ENCODE data around the gene FGF4.

Gene FGF4, protein sequence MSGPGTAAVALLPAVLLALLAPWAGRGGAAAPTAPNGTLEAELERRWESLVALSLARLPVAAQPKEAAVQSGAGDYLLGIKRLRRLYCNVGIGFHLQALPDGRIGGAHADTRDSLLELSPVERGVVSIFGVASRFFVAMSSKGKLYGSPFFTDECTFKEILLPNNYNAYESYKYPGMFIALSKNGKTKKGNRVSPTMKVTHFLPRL

DNA sequence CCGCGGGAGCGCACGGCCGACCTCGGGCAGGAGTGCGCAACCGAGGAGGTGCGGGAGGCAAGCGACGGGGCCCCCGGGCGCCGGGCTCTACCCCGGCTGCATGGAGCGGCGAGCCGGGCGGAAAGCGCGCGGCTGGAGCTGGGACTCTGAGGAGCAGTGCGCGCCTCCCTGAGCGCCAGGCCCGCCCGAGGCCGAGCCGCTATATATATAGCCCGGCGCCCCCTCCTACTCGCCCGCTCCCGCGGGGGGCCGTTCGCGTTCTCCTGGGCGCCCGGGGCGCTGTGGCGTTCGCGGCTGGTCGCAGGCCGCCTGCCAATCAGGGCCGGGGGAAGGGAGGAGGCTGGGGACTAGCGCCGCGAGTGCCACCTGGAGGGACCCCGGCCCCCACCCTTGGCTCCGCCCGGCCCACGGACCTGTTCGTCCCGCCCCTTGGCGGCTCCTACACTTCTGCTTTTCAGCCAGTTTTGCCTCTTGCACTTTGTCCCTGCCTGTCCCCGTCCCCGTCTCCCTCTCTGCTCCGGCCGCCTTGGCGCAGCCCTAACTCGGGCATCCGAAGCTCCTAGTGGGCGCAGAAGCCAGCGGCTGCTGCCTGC is at the start of gene FGF4:
Gene FGF4, minus strand, starts transcription at position 179 of the 593 bp plus-strand sequence. CDS start 257 bp downstream, outside the sequence.
- no peak for DNase-seq

DNA sequence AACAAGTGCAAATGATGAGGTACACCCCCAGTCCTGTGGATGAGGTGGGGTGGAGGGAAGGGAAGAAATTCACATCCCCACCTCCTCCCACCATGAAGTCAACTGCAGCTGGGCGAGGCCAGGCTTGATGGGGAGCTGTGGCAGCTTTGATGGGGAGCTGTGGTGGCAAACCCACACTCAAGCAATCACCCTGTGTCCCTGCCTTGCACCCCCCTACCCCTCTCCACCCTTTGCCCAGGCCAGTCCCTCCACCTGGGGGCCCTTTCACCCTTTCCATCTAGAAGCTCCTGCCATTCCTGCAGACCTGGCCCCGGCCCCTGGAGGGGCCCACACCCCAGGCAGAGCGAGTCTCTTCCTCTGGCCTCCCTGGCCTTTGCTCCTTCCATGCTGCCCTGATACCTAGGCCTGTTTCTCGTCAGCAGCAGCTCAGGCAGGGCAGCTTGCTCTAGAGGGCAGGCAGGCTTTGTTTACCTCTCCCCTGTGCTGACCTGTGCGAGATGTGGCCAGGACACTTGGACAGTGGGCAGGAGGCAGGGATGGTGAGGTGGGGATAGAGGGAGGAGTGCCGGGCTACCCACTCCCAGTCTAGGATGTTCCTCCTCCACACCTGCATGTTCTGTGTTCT is 48.6 kb upstream of the FGF4 start:
- no peak for DNase-seq

DNA sequence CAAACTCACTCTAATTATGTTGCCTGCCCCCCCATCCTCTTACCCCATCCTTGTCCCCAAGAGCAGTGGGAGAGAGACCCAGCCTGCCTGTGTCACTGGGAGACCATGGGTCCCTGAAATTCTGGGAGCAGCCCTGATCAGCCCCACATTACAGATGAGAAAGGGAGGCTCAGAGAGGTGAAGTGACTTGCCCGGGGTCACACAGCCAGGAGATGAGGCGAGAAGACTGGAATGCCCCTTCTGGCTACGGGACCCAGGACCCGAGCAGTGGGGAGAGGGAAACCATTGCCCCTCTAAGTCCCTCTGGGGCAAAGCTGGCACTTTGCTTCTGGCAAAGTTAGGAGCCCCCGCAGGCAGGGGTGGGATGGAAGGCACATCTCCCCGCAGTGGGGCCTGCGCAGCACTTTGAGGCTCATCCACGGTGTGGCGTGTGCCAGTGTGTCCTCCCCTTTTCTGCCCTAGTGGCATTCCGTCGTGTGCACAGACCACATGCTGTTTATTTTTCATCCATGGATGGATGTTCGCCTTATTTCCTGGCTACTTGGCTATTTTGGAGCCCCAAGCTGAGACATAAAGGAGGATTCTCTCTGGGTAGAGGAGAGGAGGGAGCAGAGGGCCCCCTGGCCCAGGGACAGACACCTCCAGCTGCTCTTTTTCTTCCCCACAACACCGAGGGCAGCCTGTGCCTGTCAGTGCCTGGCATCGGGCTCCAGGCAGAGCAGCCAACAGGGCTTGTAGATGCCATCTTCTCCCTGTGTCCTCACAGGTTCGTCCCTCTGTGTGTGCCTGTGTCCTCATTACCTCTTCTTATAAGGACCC is 47.7 kb upstream of the FGF4 start:
- DNase-seq, result no peak

DNA sequence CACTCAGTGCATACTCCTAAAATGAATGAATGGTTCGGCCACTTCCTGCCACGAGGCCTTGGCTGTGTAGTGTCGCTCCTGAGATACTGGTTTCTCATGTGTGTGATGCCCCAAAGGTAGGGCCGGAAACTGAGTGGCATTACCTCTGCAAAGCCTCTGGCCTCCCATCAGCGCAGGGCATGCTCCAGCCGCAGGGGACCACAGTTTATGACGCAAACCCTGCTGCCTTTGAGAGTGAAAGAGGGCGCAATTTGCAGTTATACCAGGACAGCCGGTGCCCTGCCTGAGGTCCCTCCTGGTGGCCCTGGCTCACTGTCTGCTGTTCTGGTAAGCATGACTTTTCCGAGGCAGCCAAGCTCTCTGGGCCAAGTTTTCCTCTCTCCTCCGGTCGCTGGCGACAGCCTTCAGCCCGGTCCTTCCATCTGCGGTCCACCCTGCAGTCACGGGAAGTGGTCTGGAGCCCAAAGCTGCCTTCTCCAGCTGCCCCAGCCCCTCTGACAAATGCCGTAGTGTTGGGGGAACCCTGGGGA is 46.4 kb upstream of the FGF4 start:
- no peak for DNase-seq

DNA sequence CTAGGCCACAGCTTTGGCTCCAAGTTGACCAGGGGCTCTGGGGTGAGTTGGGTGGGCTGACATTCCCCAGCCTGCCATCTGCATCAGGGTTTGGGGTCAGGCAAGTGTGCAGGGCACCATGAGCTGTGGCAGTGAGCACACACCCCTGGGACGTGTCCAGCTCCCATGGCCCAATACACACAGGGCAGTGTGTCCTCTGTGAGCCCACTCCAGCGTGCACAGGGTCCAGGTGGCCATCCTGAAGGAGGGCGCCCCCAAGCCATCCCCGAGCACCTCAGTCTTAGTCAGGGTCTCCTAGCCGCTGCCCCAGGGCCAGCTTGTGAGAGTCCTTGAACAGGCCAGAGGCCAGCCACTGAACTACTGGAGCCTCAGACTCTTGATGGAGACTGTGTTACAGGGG is 45.3 kb upstream of the FGF4 start:
- DNase-seq, result no peak

DNA sequence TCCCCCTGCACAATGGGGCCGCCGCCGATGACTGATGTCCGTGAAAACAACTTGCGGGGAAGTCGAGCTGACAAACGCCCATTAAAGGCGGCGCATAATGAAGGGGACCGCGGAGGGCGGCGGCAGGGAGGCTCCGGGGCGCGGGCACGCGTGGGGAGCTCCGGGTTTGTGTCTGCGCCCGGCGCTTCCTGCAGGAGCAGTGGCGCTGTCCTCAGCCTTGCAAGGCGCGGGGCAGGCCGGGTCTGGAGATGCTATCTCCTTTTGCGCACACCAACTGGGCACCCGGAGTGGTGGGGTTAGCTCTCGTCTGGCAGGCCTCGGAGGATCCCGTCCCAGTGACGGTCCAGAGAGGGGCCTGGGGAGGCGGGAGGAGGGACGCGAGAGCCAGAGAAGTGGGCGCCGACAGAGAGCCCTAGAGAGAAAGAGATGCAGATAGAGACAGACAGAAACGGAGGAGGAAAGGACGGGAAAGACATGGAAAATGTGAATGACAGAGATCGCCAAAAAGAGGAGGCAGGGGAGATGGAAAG is 44.5 kb upstream of the FGF4 start:
- DNase-seq, result no peak

DNA sequence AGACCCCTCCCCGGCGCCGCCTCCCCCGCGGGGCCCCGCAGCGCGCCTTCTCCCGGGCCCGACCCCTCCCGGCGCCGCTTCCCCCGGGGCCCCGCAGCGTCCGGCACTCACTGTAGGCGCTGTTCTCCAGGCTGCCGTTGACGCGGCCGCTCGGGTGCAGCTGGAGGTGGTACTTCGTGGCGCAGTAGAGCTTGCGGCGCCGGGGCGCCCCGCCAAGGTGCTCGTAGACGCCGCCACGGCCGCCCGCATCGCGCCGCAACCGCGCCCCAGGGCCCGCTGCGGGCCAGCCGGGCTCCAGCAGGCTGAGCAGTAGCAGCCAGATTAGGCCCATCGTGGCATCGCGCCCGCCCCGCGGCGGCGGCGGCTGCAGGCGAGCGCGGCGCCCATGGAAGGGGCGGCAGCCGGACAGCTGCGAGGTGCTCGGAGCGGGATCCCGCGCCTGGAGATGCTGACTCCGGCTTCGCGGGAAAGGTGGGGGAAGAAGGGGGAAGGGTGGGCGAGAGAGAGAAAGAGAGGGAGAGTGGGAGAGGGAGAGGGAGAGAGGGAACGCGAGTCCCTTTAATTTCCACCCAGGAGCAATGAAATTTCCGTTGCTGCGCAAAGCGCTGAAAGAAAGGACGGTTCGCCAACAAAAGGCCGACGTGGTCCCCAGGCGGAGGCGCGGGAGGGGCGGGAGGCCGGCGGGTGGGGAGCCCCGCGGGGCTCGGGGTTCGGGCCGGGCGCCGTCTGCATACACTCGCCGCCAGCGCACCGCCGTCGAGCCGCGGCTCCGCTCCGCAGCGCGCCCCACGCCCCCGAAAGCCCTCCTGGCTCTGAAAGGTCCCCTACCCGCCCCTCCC is 43.7 kb upstream of the FGF4 start, which contains the start of gene FGF3:
Gene FGF3, minus strand, starts transcription at position 814 of the 839 bp plus-strand sequence. Its CDS starts 483 bp downstream, at position 331.
- no peak for DNase-seq

DNA sequence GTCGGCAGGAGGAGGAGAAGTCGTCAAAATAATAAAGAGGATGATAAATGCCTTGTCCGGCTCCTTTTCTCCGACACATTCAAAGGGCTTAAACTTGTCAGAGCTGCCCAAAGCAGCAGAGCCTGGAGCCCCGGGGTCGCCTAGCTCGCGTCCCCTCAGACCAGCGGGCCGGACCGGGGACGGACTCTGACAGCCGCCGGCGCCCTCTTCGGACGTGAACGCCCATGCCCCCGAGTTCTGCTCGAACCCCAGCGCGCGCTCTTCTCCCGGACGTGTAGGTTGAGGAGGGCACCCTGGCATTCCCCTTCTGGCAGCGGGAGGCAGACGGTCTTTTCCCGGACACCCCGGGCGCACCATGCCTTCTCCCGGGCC is 43.1 kb upstream of the FGF4 start:
- DNase-seq, result no peak

DNA sequence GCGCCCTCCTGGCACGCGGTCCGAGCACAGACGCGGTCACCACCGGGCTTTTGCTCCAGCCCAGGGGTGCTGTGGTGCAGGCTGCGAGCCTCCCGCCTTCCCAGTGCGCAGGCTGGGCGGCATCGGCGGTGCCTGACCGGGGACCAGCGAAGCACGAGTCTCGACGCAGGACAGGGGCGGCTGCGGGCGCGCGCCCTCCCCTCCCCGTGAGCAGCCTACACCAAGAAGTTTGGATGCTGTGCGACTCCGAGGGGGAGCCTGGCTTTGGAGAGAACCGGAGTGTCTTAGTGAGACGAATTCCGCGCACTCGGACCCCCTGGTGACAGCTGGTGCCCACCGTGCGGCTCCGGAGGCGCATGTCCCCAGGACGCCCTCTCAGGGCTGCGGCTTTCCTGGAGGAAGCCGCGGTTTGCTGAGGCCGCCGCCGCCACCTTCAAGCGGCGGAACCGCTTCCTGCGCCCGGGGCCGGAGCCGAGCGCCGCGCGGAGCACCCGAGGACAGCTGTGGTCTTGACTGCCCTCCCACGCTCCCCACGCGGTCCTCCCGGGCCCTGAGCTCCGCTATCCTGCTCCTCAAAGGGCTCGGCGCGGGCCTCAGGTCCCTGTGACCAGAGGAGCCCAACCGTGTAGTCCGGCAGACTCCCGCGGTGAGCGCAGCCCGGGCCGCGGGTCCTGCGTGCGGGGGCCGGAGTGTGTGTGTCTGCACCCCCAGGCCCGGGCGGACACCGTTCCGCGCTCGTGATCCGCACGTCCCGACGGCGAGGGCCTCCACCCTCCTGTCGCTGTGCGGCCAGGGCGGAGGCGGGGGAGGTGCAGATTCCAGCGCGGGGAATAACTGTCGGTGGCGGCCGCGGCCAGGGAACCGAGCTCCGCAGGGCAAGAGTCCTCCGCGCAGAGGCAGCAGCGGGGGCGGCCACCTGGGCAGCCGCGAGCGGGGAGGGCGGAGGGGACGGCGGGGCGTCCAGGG is 42.4 kb upstream of the FGF4 start:
- no peak for DNase-seq

DNA sequence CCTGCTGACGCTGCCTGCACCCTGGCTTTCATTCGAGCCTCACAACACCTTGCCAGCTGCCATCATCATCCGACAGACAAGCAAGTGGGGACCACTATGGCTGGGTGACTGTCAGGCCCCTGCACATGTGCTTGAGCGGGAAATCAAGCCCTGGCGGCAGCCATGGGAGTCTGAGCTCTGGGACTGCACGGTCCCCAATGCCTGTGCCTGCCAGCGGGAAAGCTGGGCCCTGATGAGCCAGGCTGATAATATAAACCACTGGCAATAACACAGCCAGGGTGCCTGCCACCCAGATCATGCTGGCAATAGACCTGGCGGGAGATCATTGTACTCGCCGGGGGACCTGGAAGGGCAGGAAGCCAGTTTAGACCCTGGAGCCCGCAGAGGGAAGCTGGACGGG is 41.5 kb upstream of the FGF4 start:
- DNase-seq, result no peak

DNA sequence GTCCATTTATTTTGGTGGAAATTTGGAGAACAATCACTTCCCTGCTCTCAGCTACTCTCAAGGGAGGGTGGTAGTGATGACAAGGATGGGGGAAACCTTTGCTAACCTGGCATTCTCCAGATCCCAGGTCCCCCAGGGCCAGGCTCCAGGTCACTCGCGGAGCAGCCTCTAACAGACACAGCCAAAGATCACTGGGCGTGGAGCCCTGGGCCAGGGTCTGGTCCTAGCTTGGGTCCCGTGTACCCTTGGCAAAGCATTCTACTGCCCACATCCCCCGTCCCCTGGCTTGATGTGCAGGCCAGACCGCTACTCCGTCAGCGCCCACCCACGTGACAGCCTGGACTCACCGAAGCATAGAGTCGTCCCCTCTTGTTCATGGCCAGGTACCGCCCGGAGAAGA is 40.8 kb upstream of the FGF4 start:
- DNase-seq, result no peak

DNA sequence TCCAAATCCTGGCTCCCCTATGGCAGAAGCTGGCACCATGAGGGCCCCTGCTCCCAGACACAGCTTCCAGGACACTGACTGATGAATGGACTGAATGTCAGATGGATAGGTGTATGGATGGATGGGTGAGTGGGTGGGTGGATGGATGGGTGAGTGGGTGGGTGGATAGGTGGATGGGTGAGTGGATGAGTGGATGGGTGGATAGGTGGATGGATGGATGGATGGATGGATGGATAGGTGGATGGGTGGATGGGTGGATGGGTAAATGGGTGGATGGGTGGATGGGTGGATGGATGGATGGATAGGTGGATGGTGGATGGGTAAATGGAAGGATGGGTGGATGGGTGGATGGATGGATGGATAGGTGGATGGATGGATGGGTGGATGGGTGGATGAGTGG is 39.8 kb upstream of the FGF4 start:
- DNase-seq, result no peak

DNA sequence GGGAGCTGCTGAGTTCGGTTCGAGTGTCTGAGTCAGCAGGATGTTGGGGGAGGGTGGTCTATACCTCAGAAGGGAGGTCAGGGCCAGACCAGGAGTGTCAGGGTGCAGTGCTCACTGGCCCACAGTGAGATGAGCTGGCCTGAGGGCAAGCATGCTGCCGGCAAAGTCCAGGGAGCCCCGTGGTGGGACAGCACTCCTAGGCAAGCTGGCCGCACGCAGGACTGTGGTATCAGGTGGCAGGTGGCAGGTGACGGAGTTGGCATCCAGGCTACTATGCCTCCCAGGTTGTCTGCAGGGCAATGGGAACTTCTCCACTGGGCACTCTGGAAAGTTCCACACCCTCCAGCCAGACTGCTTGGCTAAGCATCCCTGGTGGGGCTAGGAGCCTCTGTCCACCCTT is 39.3 kb upstream of the FGF4 start:
- no peak for DNase-seq

DNA sequence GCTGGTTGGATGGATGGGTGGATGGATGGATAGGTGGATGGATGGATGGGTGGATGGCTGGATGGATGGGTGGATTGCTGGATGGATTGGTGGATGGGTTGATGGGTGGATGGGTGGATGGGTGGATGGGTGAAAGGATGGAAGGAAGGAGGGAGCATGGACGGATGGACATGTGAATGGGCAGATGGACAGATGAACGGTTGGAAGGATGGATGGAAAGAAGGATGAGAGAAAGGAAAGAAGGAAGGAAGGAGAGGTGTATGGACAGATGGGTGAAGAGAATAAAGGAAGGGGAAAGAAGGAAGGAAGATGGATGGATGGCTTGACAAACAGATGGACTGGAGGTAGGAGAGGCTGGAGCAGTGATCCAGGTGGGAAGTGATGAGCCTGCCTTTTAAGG is 38.7 kb upstream of the FGF4 start:
- no peak for DNase-seq

DNA sequence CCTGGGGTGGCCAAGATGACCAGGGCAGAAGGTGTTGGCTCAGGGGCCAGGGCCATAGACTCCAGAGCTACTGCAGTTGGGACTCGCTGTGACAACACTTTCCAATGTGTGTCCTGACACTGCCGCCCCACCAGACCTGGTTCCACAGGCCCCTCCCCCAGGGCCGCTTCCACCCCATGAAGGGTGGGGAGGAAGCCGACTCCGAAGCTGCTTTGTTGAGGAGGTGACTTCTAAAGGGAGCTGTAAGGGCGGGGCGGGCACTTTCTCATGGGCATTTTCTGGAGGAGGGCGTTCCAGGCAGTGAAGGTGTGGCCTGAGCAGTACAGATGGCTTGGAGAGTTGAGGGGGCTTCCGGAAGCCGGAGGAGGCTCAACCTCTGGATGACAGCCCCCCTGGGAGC is 37.8 kb upstream of the FGF4 start:
- DNase-seq, result no peak

DNA sequence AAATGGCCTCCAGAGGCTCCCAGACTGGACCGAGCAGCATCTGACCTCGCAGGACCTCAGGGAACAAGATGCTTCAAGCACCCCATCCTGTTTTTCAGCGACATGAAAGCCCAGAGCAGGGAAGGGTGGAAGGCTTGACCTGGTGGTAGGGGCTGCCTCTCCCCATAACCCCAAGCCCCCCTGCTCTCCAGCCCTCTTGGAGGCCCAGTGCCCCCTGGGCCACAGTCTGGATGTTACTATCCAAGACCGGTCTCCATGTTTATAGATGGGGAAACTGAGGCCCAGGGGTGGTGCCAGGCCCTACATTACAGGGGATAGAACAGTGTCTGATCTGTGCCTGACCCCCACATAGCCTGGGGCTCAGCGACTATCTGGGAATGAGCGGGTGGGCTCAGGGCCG is 37.1 kb upstream of the FGF4 start:
- DNase-seq, result no peak

DNA sequence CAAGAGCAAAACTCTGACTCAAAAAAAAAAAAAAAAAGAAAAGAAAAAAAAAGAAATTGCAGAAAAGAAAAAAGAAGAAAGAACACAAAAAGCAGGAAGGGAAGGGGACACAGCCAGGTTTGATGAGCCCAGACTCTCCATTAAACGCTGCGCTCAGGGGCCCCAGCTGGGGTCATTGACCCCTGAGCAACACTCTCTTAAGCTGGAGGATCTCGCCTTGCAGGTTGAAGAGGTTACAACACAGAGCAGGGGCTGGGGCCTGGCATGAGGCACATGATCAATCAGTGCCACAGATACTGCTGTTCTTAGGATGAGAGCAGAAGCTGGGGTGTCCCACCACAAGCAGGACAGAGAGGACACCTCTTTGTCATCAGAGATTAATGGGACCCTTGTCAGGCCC is 36.3 kb upstream of the FGF4 start:
- DNase-seq, result no peak

DNA sequence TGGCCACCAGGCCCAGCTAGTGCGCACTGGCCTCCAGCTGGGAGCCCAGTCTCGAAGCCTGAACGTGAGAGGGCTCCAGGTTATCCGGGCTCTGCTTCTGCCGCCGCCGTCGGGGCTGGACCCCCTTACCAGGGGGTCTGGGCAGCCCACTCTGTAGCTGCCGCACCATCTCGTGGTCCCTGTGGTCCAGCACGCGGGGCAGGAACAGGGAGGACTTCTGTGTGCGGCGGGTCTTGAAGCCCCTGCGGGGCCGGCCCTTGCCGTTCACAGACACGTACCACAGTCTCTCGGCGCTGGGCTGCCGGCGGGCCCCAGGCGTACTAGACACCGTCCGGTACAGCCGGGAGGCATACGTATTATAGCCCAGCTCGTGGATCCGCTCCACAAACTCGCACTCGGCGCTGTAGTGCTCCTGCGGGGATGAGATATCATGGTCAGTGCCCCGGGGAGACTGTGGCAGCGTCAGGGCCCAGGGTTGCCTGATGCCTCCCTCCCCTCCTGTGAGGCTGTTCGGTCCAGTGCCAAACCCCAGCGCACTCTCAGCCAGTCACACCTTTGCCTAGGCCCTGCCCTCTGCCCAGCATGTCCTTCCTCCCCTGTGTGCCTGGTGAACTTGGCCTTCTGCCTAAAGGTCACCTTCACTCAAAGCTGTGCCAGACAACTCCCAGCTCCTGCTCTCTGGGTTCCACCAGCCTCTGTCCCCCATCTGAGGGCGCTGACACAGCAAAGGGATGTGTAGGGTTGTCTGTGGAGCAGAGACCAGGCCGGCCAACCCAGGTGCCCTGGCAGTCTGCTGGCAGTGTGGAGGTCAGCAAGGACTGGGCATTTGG is 35.4 kb upstream of the FGF4 start:
- no peak for DNase-seq

DNA sequence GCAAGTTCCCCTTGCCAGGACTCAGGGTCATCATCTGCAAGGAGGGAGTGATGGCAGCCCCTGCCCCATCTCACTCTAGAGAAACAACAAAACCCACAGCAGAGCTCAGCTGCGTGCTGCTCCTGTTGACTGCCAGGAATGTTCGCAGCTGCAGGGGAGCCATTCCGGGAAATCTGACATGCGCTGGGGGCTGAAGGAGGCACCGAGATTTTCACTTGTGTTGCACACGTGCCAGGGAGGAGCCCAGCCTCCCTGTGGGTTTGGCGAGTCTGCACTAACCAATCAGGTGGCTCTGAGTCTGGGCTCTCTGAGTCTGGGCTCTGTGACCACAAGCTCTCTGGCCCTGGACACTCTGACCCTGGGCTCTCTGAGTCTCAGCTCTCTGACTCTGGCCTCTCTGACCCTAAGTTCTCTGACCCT is 33.5 kb upstream of the FGF4 start:
- no peak for DNase-seq
